ENCODE data around the gene PCGF3.

Gene PCGF3

DNA sequence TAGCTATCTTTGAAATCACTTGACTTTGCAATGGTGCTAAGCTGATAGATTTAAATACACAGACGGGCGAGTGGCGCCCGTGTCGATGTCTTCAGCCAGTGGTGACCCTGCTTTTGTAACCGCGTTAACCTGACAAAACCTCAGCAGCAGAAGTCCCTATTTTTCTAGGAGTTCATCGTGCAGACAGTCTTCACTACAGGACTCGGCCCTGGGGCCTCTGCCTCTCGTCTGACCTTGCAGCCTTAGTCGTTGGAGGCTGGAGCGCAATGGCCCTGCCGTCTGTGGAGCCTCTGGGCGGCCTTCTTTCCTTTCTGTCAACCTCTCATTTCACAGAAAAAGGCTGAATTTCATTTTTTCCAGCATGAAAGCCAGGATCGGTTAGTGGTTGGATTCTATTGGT is 62.4 kb downstream of the PCGF3 start:
- H3K4me1 ChIP-seq (ENCODE audit: low read length): no peaks in the 10 kb centered on the region
- H3K27ac ChIP-seq (ENCODE audit: low read length): no peak overlapping the region
- H3K9me3 ChIP-seq (ENCODE audit: insufficient read depth, low read length): no peaks in the 10 kb centered on the region
- H3K4me3 ChIP-seq (ENCODE audit: low read length): no peak overlapping the region
- H4K20me1 ChIP-seq (ENCODE audit: insufficient read depth, low read length): peaks cover 60% of the 10 kb centered on the region
- peaks cover 49% of the 10 kb centered on the region for H3K36me3 ChIP-seq (replicated peaks; ENCODE audit: low read depth, low read length)
- H3K9ac ChIP-seq (ENCODE audit: low read length): no peak overlapping the region
- no peak for TF ChIP-seq EZH2phosphoT487 (IDR thresholded peaks at IDR 0.05; ENCODE audit: low read depth)
- TF ChIP-seq, protein P1, sequence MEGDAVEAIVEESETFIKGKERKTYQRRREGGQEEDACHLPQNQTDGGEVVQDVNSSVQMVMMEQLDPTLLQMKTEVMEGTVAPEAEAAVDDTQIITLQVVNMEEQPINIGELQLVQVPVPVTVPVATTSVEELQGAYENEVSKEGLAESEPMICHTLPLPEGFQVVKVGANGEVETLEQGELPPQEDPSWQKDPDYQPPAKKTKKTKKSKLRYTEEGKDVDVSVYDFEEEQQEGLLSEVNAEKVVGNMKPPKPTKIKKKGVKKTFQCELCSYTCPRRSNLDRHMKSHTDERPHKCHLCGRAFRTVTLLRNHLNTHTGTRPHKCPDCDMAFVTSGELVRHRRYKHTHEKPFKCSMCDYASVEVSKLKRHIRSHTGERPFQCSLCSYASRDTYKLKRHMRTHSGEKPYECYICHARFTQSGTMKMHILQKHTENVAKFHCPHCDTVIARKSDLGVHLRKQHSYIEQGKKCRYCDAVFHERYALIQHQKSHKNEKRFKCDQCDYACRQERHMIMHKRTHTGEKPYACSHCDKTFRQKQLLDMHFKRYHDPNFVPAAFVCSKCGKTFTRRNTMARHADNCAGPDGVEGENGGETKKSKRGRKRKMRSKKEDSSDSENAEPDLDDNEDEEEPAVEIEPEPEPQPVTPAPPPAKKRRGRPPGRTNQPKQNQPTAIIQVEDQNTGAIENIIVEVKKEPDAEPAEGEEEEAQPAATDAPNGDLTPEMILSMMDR (IDR thresholded peaks at IDR 0.05; ENCODE audit: low read depth, low read length): no peak
- H3K4me2 ChIP-seq (ENCODE audit: low read length): no peak overlapping the region
- no peak overlapping the region for H2AFZ ChIP-seq (ENCODE audit: low read depth, low read length)
- no peaks in the 10 kb centered on the region for H3K27me3 ChIP-seq (ENCODE audit: low read depth, low read length)
- peaks cover 51% of the 10 kb centered on the region for H3K79me2 ChIP-seq (ENCODE audit: low read length)

DNA sequence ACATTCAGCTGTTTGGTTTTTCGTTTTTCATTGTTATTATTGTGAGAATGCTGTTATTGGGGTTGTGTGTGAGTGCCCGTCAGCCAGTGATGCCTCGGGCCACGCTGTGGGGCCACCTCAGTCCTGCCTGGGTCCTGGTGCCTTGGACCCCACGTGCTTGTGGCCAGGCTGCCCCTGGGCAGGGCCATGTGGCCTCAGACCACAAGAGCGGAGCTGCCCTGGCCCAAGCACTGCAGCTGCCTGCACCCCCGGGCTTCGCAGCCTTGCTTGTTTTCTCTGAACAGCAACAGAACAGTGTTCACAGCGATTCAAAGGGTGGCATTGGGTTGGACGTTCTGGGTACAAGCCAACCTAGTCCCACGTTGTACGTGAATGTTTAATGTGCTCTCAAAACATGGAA is 63.4 kb downstream of the PCGF3 start:
- TF ChIP-seq, protein P1 (IDR thresholded peaks at IDR 0.05; ENCODE audit: low read depth, low read length): no peak
- no peak for TF ChIP-seq EZH2phosphoT487 (IDR thresholded peaks at IDR 0.05; ENCODE audit: low read depth)
- H4K20me1 ChIP-seq (ENCODE audit: insufficient read depth, low read length): peaks cover 65% of the 10 kb centered on the region
- no peak overlapping the region for H2AFZ ChIP-seq (ENCODE audit: low read depth, low read length)
- H3K9me3 ChIP-seq (ENCODE audit: insufficient read depth, low read length): no peaks in the 10 kb centered on the region
- H3K4me1 ChIP-seq (ENCODE audit: low read length): no peaks in the 10 kb centered on the region
- peaks cover 46% of the 10 kb centered on the region for H3K36me3 ChIP-seq (replicated peaks; ENCODE audit: low read depth, low read length)
- H3K4me3 ChIP-seq (ENCODE audit: low read length): no peak overlapping the region
- no peak overlapping the region for H3K4me2 ChIP-seq (ENCODE audit: low read length)
- no peak overlapping the region for H3K27ac ChIP-seq (ENCODE audit: low read length)
- H3K9ac ChIP-seq (ENCODE audit: low read length): no peak overlapping the region
- peaks cover 60% of the 10 kb centered on the region for H3K79me2 ChIP-seq (ENCODE audit: low read length)
- no peaks in the 10 kb centered on the region for H3K27me3 ChIP-seq (ENCODE audit: low read depth, low read length)

DNA sequence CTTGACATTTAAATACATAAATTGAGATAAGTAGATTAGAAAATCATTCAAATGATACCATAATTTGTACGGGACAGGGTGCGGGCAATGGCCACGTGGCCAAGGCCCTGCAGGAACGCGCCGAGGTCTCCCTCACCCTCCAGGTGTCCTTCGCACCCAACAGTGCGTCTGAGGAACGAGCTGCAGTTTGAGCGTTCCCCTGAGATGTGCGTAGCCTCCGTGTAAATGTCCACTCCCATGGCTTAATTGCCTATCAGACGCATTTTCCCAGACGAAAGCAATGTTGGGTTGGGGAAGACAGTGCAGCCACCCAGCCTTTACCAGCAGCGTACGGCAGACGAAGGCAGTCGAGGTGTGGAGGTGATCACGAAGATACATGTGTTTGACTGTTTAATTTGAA is 63.9 kb downstream of the PCGF3 start:
- Histone ChIP-seq H3K4me1 (ENCODE audit: low read length) (no peaks in the 10 kb centered on the region), H2AFZ (ENCODE audit: low read depth, low read length) (no peak overlapping the region), H3K9ac (ENCODE audit: low read length) (no peak overlapping the region), H3K27ac (ENCODE audit: low read length) (no peak overlapping the region), H3K9me3 (ENCODE audit: insufficient read depth, low read length) (no peaks in the 10 kb centered on the region), H3K27me3 (ENCODE audit: low read depth, low read length) (no peaks in the 10 kb centered on the region), H3K36me3 (replicated peaks; ENCODE audit: low read depth, low read length) (peaks cover 46% of the 10 kb centered on the region), H3K4me2 (ENCODE audit: low read length) (no peak overlapping the region), H4K20me1 (ENCODE audit: insufficient read depth, low read length) (peaks cover 69% of the 10 kb centered on the region), H3K79me2 (ENCODE audit: low read length) (peaks cover 65% of the 10 kb centered on the region), H3K4me3 (ENCODE audit: low read length) (no peak overlapping the region)
- TF ChIP-seq, protein P1 (IDR thresholded peaks at IDR 0.05; ENCODE audit: low read depth, low read length): no peak
- TF ChIP-seq EZH2phosphoT487 (IDR thresholded peaks at IDR 0.05; ENCODE audit: low read depth): no peak

DNA sequence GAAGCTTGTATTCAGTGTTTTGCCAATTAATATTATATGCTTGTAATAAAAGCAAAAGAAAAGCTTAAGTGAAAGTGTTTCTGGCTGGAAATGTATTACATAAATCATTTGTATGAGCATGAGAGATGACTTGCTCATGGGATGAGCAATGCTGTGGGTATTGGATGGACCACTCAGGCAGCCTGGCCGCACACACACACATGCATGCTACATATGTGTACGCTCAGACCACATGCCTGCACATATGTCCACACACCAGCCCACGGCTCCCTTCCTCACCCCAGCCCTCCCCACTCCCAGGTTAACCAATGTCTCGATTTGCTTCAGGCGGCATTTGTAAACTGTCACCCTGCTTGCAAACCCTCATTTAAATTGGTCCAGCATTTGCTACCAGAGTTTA is 64.4 kb downstream of the PCGF3 start:
- TF ChIP-seq, protein P1 (IDR thresholded peaks at IDR 0.05; ENCODE audit: low read depth, low read length): no peak
- no peak for TF ChIP-seq EZH2phosphoT487 (IDR thresholded peaks at IDR 0.05; ENCODE audit: low read depth)
- no peaks in the 10 kb centered on the region for H3K9me3 ChIP-seq (ENCODE audit: insufficient read depth, low read length)
- peaks cover 71% of the 10 kb centered on the region for H3K79me2 ChIP-seq (ENCODE audit: low read length)
- H3K4me3 ChIP-seq (ENCODE audit: low read length): no peak overlapping the region
- peaks cover 74% of the 10 kb centered on the region for H4K20me1 ChIP-seq (ENCODE audit: insufficient read depth, low read length)
- H3K27me3 ChIP-seq (ENCODE audit: low read depth, low read length): no peaks in the 10 kb centered on the region
- peaks cover 43% of the 10 kb centered on the region for H3K36me3 ChIP-seq (replicated peaks; ENCODE audit: low read depth, low read length)
- H2AFZ ChIP-seq (ENCODE audit: low read depth, low read length): no peak overlapping the region
- H3K27ac ChIP-seq (ENCODE audit: low read length): no peak overlapping the region
- no peak overlapping the region for H3K9ac ChIP-seq (ENCODE audit: low read length)
- H3K4me2 ChIP-seq (ENCODE audit: low read length): no peak overlapping the region
- no peaks in the 10 kb centered on the region for H3K4me1 ChIP-seq (ENCODE audit: low read length)

Data from OCI-LY3 (cell line).